GM18511 (cell line): Measurements from ENCODE around the gene MFN1.
A peak's percentile ranks its signal among the peaks of the same experiment; 100 is the strongest.

Experiments used
- ATAC-seq: cut with Tn5 transposase; IDR thresholded peaks from one replicate; pipeline ENCODE4 v1.9.1; 2021; ENCODE audit warnings: mild to moderate bottlenecking, moderate library complexity; ENCODE audit not compliant: unreplicated experiment

The MFN1 gene

DNA sequence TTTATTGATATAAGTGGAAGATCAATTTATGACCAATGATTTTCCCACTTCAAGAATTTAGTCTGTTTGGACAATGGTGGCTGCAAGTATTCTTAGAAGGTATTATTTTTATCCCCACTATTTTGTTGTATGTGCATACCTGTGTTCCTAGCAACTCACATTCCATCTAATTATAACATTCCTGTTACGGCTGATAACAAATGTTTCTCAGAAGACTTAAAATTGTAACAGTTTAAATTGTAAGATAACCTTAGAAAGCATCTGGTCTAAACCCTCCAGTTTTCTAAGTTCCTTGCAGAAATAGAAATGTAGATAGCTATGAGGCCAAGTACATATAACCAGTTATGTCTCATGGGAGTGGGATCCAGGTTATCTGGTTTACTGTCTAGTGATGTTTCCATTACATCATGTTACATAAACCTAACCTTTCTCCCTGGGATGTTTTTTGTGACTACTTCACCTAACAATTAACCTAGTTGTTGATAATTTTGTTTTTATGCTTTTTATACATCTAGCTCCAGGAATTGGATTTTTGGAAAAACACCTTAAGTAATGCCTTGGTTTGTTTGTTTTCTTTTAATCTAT is 11.1 kb upstream of the MFN1 start:
- ATAC-seq: no peak

DNA sequence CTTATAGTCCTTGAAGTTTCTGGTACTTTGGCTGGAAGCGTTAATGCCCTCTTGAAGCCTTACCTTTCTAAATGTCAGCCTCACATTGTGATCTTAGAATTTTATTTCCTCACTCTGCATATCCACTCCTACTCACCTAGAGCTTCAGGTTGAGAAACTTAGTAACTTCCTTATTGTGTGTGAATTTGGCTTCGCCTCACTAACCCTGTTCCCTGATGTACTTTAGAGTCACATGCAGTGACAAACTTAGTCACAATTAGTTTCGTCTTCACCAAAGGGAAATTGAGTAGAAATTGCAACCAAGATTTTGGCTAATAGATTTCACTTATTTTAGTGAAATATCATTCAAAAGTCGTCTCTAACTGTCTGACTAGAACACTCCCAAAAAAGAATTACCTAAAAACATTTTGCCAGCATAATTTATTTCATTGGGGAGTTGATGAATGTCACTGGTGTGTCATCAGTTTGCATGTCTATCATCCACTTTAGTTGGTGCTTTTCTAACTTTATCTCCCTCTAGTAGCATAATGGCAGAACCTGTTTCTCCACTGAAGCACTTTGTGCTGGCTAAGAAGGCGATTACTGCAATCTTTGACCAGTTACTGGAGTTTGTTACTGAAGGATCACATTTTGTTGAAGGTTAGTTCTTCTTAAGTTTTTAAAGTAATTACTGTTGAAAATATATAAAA is 960 bp downstream of the MFN1 start:
- ATAC-seq: peak; percentile 71

DNA sequence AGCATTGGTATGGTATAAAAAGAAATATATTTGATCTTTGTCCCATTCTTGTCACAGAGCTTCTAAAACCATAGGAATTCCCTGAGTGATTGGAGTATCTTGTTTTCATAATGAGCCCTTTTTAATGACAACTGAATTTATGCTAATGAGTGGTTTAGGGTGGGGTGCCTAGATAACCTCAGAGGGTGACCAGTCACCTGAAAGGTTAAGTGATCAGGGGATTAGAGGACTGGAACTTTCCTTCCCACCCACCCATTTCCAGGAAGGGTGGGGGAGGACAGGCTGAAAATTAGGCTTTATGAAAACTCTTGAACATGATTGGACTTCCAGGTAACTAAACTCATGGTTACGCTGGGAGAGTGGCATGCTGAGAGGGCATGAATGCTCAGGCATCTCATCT is 8.5 kb downstream of the MFN1 start:
- no peak for ATAC-seq

DNA sequence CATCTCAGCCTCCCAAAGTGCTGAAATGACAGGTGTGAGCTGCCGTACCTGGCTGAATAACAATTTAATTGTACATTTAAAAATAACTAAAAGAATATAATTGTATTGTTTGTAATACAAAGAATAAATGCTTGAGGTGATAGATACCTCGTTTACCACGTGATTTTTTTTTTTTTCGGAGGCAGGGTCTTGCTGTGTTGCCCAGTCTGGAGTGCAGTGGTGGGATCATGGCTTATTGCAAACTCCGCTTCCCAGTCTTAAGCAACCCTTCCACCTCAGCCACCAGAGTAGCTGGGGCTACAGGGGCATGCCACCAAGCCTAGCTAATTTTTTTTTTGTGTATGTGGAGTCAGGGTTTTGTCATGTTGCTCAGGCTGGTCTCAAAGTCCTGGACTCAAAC is 15.8 kb downstream of the MFN1 start:
- ATAC-seq: no peak

DNA sequence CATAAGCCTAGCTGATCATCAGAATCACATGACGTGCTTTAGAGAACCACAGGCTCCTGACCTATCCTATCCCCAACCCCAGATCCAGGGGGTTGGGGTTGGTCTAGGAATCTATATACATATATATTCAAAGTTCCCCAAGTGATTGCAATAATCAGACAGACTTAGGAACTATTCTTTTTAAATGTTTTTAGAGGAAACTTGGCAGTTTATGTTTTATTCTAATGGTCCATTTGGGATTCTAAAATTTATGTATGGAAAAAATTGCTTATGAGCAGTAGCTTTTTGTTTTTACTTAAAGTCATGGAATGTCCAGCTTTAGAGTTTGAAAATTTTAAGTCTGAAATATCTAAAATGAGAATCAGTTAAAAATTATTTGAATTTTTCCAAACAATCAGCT is 22.1 kb downstream of the MFN1 start:
- ATAC-seq: no peak

DNA sequence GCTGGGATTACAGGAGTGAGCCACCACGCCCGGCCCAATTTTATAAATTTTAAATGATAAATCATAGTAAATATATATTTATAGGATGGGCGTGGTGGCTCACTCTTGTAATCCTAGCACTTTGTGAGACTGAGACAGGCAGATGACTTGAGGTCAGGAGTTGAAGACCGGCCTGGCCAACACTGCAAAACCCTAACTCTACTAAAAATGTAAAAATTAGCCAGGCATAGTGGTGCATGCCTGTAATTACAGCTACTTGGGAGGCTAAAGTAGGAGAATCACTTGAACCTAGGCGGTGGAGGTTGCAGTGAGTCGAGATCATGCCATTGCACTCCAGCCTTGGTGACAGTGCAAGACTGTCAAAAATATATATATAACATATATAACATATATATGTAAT is 26.4 kb downstream of the MFN1 start:
- no peak for ATAC-seq

DNA sequence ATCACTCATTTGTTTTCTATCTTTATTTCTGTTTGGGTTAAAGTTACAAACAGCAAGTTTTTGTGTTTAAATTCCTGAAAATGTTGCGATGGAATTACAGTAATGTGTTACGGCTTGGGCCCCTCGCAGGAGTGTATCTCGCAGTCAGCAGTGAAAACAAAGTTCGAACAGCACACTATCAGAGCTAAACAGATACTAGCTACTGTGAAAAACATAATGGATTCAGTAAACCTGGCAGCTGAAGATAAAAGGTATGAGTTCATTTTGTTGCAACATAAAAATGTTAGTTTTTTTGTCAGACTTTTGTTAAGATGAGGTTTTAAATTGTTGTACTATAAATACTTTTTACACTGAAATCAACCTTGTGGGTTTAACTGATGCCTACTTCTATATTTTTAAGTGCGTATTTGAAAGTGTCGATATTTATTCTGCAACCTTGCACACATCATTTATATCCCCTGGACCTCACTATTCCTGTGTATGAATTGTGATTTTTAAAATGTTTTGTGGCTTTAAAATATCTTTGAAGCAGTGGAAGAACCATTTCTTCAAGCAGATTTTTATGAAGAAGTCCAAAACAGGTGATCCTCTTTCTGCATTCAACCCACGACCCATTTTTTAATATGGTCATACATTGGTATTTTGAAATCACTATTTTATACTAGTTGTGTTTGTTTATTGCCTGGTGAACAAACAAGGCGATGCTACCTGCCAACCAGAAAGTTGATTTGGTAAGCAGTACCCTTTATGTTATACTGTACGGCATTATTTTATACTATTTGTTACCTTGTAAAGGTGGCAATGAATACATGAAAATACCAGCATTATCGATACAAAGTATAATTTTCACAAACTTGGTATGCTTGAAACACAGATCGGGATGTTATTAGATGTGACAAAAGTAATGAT is 27.8 kb downstream of the MFN1 start:
- ATAC-seq: no peak

DNA sequence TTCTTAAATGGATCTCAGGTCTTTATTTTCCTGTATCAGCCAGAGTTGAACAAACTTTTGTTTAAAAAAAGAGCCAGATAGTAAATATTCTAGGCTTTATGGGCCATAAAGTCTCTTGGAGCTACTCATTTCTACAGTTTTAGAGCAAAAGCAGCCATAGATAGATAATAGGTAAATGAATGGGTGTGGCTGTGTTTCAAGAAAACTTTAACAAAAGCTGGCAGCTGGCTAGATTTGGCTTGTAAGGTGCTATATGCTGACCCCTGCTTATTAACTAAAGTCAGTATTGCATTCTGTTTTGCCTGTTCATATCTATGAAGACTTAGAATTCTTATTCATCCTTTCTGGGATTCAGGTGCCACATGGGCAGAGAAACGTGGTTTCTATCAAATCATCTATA is 29.0 kb downstream of the MFN1 start:
- ATAC-seq: no peak

DNA sequence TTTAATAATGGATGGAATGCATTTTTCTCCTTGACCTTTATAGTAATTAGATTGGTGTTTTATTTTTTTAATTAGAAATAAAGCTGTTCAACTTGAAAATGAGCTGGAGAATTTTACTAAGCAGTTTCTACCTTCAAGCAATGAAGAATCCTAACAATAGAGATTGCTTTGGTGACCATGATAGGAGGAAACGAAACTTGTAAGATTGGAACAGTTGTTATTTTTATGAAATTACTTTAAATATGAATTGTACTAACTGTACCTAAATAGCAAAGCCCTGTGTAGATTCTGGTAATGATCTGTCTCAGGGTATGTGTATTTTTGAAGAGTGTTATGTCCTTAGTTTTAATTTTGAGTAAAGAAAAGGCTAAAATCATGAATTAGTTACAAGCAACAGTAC is 44.4 kb downstream of the MFN1 start:
- no peak for ATAC-seq

DNA sequence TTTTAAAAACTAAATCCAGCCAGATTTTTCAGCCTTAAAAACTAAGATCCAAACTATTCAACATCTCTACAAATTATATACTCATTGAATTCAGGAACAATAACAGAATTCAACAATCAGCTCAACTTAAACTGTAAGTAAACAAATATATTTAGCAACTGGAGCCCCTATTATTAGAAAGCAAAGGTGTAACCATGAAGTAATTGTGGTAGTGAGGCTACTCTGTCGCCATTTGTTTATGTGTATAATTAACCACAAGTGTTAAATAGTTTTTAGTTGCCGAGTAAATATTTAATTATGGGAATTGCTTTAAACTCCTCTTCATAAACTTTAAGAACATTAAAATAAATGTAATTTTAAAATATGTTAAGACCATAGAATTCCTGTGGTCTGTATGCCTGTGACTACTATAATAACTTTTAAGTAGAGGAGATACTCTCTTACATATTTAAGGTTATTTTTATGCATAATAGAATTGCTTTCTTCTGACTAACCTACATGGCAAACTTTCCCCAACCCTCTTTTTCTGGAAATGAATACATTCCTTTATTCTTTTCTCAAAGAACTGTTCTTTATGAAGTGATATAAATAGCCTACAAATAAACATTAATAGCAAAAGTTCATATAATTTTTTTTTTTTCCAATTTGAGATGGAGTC is 51.2 kb downstream of the MFN1 start:
- ATAC-seq: no peak

DNA sequence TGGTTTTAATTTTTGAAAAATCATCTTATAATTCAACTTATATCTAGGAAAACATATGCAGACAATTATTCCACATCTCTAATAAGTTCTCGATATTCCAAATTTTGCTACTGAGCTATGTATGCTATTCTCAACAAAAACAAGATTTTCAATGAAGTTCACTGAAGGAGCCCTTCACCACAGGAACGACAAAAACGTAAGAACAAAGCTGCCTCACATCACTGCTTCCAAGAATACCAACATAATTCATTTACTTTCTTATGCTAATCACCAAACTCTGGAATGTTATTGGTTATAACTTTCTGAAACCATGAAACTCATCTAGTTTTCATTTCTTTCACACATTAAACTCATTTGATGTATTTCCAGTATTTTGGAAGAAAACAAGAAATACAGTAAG is 54.1 kb downstream of the MFN1 start:
- no peak for ATAC-seq

DNA sequence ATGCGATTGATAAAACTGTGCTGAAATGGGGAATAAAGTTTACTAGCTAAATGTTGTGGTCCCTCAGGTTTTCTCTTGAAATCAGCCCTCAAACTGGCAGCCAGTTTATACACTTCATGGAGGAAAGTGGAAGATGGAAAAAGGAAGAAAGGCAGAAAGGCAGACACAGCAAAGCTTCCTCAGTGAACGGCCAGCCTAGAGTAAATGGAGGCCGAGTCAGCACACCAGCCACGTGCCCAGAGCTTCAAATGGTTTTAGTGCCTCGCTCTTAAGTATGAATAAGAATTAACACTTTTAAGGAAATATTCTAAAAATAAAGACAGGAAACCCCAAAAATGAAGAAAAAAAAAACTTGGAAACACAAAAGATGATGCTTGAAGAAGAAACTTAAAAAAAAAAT is 55.5 kb downstream of the MFN1 start:
- ATAC-seq: no peak

DNA sequence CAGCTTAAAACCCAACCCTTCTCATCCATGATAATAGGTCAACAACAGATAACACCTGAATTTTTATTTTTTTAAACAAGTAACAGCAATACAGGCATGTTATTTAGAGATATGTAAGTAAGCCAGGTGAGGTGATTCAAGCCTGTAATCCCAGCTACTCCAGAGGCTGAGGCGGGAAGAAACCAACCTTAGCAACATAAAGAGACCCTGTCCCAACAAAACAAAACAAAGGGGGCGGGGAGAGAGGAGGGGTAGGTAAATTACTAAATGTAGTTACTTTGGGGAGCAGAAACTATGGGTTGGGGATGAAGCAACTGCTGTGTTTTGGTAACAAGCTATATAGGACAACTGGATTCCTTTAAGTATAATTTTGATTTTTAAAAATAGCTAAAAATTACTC is 56.8 kb downstream of the MFN1 start:
- no peak for ATAC-seq

DNA sequence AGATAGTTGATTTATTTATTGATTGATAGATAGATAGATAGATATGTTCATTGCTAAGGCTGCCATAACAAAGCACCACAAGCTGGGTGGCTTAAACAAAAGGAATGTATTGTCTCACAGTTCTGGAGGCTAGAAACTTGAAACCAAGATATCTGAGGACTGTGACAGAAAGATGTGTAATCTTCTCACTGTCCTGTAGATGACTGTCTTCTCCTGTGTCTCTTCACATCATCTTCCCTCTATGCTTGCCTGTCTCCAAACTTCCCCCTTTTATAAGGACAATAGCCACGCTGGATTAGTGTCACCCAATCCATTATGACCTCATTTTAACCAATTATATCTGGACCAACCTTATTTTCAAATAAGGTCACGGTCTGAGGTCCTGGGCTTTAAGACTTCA is 62.8 kb downstream of the MFN1 start:
- peak; percentile 62 for ATAC-seq

DNA sequence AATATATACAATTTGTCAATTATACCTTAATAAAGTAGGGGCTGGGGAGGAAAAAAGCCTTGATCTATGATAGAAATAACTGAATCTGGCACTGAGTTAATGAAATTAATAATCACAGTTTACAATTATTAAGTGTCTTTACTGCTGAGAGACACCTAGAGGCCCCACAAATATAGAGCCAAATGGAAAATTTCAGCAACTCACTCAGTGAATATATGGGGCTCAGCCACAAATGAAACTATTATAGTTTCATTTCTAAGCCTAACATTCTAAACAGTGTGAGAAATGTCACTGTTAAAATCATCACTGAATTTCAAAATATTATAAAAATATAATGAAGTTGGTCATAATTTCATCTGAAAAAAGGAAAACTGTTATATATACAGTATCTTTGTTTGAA is 63.5 kb downstream of the MFN1 start:
- no peak for ATAC-seq

DNA sequence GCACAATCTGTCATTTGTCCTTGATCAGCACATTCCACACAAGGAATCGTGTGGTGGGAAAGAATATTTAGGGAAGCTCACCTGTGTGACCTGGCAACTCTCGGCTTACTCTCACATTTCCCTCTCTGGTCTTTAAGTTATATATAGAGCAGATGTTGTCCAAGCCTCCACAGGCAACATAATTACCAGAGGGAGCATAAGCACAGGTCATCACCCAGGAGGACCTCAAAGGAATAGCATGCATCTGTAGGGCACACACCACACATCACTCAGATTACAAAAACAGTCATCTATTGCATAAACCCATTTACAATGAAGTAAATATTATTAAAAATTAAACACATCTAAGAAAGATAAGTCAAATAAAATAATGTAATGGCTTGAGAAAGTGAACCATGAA is 67.3 kb downstream of the MFN1 start:
- no peak for ATAC-seq

DNA sequence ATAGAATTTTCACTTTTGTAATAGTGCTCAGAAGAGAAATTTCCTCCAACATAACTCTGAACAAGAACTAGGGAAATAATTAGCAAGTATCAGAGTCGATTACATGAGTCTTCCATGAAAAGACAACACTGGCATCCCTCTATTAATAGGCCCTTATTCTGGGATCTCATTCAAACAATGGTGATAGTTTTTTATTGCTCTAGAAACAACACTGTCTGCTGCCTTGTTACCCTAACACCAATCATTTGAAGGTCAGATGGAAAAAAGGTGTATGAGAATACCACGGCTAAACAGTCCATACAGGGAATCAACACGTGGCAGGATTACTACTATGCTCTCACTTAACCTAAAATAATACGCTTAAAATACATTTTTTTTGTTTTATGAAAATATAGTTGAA is 67.9 kb downstream of the MFN1 start:
- ATAC-seq: no peak

DNA sequence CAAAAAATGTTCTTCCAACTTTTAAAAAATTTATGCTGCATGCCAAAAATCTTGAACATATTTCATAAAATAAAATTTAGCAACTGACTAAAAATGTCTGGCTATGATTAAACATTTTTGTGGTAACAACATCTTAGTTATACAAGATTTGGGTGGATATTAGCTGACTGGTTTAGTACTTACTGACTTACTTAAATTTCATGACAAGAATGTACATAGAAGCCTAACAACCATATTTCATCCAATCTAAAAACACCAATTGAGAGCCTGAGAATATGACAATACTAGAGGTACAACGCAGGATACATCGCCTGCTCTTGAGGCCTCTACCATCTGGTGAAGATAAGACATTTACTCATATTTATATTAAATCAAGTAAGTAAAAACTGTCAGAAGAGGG is 69.2 kb downstream of the MFN1 start:
- ATAC-seq: no peak

DNA sequence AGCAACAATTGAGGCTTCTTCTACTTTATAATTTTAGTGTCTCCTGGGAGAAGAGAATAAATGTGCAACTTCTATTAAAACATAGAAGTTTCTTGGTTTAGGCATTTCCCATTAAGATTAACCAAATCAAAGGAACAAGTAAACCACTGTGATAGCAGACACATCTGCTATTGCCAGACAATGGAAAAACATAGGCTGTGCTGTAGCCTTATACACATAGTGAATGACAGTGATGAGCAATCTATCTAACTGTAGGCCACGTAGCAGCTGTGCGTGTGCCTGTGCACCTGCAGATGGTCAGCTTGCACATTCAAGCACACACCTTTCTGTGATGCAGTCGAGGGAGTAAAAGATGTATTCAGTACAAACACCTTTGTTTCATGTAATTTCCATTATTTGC is 71.1 kb downstream of the MFN1 start:
- no peak for ATAC-seq

DNA sequence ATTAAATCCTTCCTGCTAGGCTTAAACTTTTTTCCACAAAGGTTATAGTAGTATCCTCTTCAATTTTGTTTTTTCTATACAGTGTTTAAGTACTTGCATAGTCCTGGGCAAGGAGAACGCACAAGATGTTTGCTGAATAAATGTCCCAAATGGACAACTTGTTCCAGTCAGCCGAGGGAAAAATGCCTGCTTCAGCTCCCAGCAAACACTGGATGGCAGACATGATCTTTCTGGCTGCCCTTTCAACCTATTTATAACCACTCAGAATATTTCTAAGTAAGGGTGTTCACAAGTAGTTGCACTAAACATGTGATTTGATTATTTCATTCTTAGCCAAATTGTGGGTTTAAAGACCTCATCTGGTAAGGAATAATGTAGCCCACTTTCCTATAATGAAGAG is 74.0 kb downstream of the MFN1 start:
- no peak for ATAC-seq

DNA sequence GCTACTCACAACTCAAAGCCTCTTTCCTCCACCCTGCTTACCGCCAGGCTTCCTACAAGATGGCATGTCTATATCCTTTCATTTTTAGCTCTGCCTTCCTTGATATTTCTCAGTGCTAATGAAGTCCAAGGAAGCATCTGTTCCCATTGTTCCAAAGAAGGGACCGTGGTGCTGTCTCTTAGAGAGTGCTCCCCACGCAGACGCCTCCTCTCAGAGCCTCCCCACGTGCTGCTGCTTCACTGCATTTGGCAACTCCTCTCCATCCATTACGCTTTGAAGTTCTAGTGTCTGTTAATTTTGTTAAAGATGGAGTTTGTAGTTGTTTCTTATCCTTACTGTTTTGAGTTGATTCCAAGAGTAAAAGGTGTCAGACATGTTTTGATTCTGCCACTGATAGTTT is 77.6 kb downstream of the MFN1 start:
- no peak for ATAC-seq
